WI38 (cell line): Measurements from ENCODE around the gene CBX6.
A peak's percentile ranks its signal among the peaks of the same experiment; 100 is the strongest.

Experiments
- H3K4me3 ChIP-seq: 2 replicates; pipeline ENCODE4 v1.5.1; 2011; ENCODE audit warnings: low read depth, mild to moderate bottlenecking, control low read depth, low read length
- TF ChIP-seq, protein P1 (sequence below): IDR thresholded peaks from 2 replicates; pipeline ENCODE4 v1.5.1; 2012; ENCODE audit warnings: low read depth, mild to moderate bottlenecking, control low read depth, low read length

Gene CBX6

DNA sequence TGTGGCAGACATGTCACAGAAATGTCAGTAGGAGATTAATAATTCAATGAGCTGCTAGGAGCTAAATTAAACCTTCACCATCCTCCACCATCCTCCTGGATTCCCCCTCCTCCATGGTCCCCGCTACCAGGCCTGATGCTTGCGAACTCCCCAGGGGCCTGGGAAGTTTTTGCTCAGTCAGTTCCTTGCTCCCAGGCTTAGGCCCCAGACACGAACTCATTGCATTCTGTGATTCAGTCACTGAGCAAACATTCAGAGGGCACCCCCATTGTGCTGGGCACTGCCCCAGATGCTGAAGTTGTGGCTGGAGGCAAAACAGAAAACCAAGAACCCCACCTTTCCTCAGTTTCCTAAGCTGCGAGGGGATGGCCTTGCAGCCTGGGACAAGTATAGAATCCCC is 42.5 kb downstream of the CBX6 start:
- TF ChIP-seq, protein P1, sequence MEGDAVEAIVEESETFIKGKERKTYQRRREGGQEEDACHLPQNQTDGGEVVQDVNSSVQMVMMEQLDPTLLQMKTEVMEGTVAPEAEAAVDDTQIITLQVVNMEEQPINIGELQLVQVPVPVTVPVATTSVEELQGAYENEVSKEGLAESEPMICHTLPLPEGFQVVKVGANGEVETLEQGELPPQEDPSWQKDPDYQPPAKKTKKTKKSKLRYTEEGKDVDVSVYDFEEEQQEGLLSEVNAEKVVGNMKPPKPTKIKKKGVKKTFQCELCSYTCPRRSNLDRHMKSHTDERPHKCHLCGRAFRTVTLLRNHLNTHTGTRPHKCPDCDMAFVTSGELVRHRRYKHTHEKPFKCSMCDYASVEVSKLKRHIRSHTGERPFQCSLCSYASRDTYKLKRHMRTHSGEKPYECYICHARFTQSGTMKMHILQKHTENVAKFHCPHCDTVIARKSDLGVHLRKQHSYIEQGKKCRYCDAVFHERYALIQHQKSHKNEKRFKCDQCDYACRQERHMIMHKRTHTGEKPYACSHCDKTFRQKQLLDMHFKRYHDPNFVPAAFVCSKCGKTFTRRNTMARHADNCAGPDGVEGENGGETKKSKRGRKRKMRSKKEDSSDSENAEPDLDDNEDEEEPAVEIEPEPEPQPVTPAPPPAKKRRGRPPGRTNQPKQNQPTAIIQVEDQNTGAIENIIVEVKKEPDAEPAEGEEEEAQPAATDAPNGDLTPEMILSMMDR: no peak
- H3K4me3 ChIP-seq: no peak overlapping the region

DNA sequence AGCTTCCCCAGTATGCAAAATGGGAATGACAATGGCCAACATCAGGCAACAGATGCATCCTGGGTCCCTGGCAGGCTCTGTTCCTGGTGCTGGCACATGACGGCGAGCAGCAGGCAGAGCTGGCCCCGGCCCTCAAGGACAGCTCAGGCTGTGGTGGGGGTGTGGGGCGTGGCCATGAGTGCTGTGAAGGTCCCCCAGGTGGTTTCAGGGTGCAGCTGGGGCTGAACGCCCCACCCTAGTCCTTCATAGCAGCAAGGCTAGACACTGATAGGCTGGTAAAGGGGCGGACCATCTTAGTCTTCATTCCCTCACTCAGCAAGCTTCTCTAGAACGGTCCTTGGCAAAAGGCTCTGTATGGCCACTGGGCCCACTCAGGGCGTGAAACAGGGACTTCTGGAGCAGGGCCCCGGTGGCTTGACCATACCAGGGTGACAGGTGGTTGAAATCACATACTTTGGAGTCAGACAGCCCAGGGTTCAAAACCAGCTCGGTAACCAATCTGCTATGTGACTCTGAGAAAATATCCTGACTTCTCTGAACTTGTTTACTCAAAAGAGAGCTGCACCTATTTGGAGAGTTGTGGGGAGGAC is 43.3 kb downstream of the CBX6 start:
- TF ChIP-seq, protein P1: no peak
- H3K4me3 ChIP-seq: no peak overlapping the region

DNA sequence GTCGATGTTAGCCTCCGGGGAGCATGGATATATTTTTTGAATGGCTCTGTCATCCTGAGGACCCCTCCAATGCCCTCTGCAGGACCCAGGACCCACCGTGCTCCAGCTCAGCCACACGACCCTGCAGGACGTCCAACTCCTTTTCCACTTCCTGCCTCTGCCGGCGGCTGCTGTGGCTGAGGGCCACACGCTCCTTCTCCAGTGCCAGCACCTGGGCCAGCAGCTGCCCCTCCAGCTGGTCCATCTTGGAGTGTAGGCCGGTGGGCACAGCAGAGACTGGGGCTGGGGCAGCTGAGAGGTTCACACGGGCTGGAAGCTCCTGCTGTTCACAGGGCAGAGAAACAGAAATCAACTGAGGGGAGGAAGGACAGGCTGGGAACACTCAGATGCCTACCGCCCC is 43.8 kb downstream of the CBX6 start:
- no peak overlapping the region for H3K4me3 ChIP-seq
- TF ChIP-seq, protein P1: no peak

DNA sequence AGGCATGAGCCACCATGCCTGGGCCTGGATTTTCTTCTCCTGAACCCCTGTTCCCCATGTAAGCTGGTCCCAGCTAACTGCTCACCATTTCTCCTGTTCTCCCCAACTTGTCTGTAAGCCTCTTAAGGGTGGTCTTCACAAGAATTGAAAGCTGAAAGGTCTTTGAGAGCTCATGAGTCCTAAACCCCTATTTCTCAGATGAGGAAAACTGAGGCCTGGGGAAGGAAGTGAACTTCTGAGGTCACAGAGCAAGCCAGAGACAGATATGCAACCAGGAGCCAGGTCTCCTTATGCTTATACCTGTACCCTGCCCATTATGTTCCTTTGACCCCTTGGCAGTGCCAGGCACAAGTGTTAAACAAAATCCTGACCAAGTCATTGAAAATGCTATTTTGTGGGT is 44.5 kb downstream of the CBX6 start:
- TF ChIP-seq, protein P1: no peak
- H3K4me3 ChIP-seq: no peak overlapping the region

DNA sequence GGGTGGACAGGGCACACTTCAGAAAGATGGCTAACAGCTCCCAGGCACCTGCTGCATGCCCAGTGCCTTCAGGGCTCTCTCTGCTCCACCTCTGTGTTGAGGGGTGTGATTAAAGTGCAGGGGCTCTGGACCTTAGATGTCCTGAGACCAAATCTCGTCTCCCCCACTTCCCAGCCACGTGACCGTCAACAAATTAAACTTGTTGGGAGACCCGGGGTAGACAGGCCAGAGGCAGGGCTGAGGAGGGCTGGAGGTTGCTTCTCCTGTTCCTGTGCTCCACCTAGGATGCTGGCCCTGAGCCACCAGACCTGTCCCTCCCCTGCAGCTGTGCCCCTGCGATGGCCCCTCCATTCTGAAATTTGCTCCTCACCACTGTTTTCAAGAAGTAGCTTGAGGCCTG is 45.2 kb downstream of the CBX6 start:
- TF ChIP-seq, protein P1: no peak
- no peak overlapping the region for H3K4me3 ChIP-seq

DNA sequence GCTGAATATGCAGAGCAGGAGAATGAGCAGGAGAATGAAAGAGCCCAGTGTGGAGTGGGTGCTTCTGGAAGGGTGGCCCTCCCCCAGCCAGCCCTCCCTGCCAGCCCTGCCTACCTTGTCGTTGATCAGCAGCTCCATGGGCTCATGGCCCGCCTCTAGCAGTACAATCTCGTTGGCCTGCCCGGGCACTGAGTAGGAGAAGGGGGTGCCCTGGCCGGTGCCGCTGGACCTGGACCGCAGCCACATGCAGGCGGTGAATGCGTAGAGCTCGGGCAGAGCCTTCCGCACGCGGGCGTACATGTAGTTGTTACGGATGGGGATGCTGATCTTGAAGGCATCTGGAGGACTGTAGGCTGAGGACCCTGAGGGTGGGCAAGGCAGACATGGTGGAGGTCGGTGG is 45.6 kb downstream of the CBX6 start:
- TF ChIP-seq, protein P1: no peak
- H3K4me3 ChIP-seq: no peak overlapping the region

DNA sequence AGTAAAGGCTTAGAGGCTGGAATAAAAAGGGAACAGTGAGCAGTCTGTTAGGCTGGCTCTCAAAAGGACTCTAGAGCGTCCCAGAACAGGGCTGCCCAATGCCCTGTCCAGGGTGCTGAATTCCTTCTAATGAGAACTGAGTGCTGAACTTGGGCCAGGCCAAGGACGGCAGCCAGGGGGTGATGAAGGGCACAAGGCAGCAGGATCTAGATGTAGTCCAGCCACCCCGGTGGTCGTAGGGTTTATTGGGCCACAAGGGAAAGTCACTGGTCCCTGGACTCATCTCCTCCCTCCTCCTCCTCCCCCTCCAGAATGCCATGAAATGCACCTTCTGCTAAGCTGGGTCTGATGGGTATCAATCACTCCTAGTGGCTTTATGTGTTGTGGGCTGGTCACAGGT is 47.4 kb downstream of the CBX6 start:
- TF ChIP-seq, protein P1: peak; percentile 59
- H3K4me3 ChIP-seq: no peak overlapping the region
